HCT116 (cell line): ENCODE data around the gene PRPSAP1. TPM values are rescaled to one million over a fixed set of nuclear protein-coding genes. Genes with fewer than 3 reads are reported as not detected.
A peak's percentile ranks its signal among the peaks of the same experiment; 100 is the strongest.

Experiments used
- ATAC-seq: fragments of 200-7000 bp; cut with Tn5 transposase; 2 replicates; pipeline ENCODE4 v1.9.1; 2020; ENCODE audit warnings: mild to moderate bottlenecking, moderate library complexity
- BruUV-seq: library from RNA; stranded (reverse); fragments of 400-500 nt; replicated peaks from 2 replicates; lab custom pipeline; 2021; lab: Mats Ljungman, UMichigan
- CTCF ChIA-PET: fragments of 300-600 bp; sonication (Branson Sonifier 250); formaldehyde crosslinking; loops from one replicate; lab custom pipeline; 2021; ENCODE audit warnings: antibody characterized with exemption; lab: Charles Lee
- POLR2A ChIA-PET: fragments of 300-600, 350-600 bp; sonication (Branson Sonifier 250); formaldehyde crosslinking; loops from one replicate; lab custom pipeline; 2021; ENCODE audit warnings: antibody characterized with exemption; lab: Charles Lee
- RAD21 ChIA-PET, 2 experiments: fragments of 300-600 bp; sonication (Branson Sonifier 250); formaldehyde crosslinking; loops; one replicate each; lab custom pipeline; 2023; ENCODE audit warnings: low total read pairs in 2 of 2; ENCODE audit not compliant: uncharacterized antibody in 2 of 2, unreplicated experiment in 2 of 2, low non-redundant PET in 1 of 2; lab: Charles Lee
- DNase-seq: peaks from one replicate; pipeline ENCODE4 v3.0.0-alpha.2; 2010; ENCODE audit warnings: low read depth, low spot score
- H2AFZ ChIP-seq: fragments of 200-600 bp; shearing (Covaris generic), sonication (generic); 2 replicates; pipeline ENCODE4 v1.6.1; 2017; ENCODE audit warnings: low read depth, mixed run types, mixed read lengths, antibody characterized with exemption, low read length; ENCODE audit not compliant: poor library complexity, severe bottlenecking
- H3K27ac ChIP-seq: 2 replicates; pipeline ENCODE4 v1.5.1; 2012; ENCODE audit warnings: low read depth, low read length
- H3K27me3 ChIP-seq: fragments of 200-600 bp; sonication (generic); 2 replicates; pipeline ENCODE4 v1.6.1; 2016; ENCODE audit warnings: mixed run types, low read length, mixed read lengths; ENCODE audit not compliant: insufficient read depth
- H3K36me3 ChIP-seq, 2 experiments: fragments of 200-500 bp in 1 of 2; fragments of 200-600 bp in 1 of 2; sonication (Bioruptor generic) in 1 of 2; sonication (generic) in 1 of 2; 2 replicates each; pipeline versions ENCODE4 v1.5.1 to v1.6.1; 2014 to 2016; ENCODE audit warnings: low read length in 2 of 2, inconsistent platforms in 1 of 2, mixed read lengths in 1 of 2, mixed run types in 1 of 2; ENCODE audit not compliant: insufficient read depth in 2 of 2, control insufficient read depth in 1 of 2
- H3K4me1 ChIP-seq, 2 experiments: fragments of 200-600 bp in 1 of 2; sonication (generic) in 1 of 2; 2 replicates each; pipeline versions ENCODE4 v1.5.1 to v1.6.1; 2012 to 2017; ENCODE audit warnings: low read length in 2 of 2, inconsistent platforms in 1 of 2, mild to moderate bottlenecking in 1 of 2, mixed read lengths in 1 of 2, mixed run types in 1 of 2, moderate library complexity in 1 of 2; ENCODE audit not compliant: insufficient read depth in 2 of 2, control insufficient read depth in 1 of 2
- H3K4me2 ChIP-seq: fragments of 200-600 bp; sonication (generic); 2 replicates; pipeline ENCODE4 v1.6.1; 2017; ENCODE audit warnings: mixed run types, low read length, mixed read lengths
- H3K4me3 ChIP-seq, 2 experiments: fragments of 200-600 bp in 1 of 2; sonication (generic) in 1 of 2; replicated peaks in 1 of 2; 2 replicates each; pipeline ENCODE4 v1.5.1; 2011 to 2016; ENCODE audit warnings: low read length in 2 of 2, control low read depth in 1 of 2, low read depth in 1 of 2, mild to moderate bottlenecking in 1 of 2, mixed read lengths in 1 of 2, mixed run types in 1 of 2
- H3K79me2 ChIP-seq: fragments of 200-600 bp; sonication (generic); 2 replicates; pipeline ENCODE4 v1.6.1; 2017; ENCODE audit warnings: mild to moderate bottlenecking, mixed run types, low read length, moderate library complexity, mixed read lengths; ENCODE audit not compliant: insufficient read depth
- H3K9ac ChIP-seq: fragments of 200-600 bp; sonication (generic); 2 replicates; pipeline ENCODE4 v1.6.1; 2016; ENCODE audit warnings: low read length, mixed read lengths
- H3K9me2 ChIP-seq: fragments of 200-600 bp; sonication (generic), shearing (Covaris generic); 2 replicates; pipeline ENCODE4 v1.6.1; 2017; ENCODE audit warnings: mixed run types, mild to moderate bottlenecking, moderate library complexity; ENCODE audit not compliant: insufficient read depth
- H3K9me3 ChIP-seq, 2 experiments: fragments of 200-500 bp in 1 of 2; fragments of 200-600 bp in 1 of 2; sonication (Bioruptor generic) in 1 of 2; sonication (generic) in 1 of 2; 2 replicates each; pipeline ENCODE4 v1.6.1; 2014 to 2017; ENCODE audit warnings: low read length in 2 of 2, mixed read lengths in 2 of 2, inconsistent platforms in 1 of 2, low read depth in 1 of 2, mild to moderate bottlenecking in 1 of 2, mixed run types in 1 of 2, moderate library complexity in 1 of 2; ENCODE audit not compliant: control insufficient read depth in 1 of 2, insufficient read depth in 1 of 2
- H4K20me1 ChIP-seq: fragments of 200-600 bp; sonication (generic), shearing (Covaris generic); 2 replicates; pipeline ENCODE4 v1.6.1; 2017; ENCODE audit warnings: mixed run types, mild to moderate bottlenecking, moderate library complexity; ENCODE audit not compliant: insufficient read depth
- CBX3 ChIP-seq: IDR thresholded peaks from 2 replicates; pipeline ENCODE4 v1.6.1; 2012; ENCODE audit warnings: low read depth
- CEBPB ChIP-seq: IDR thresholded peaks from 2 replicates; pipeline ENCODE4 v1.6.1; 2012; ENCODE audit warnings: low read depth
- CTCF ChIP-seq, 3 experiments: fragments of 200-600 bp in 1 of 3; sonication (generic) in 1 of 3; IDR thresholded peaks in 2 of 3; conservative IDR thresholded peaks in 1 of 3; 2 replicates each; pipeline ENCODE4 v1.5.1; 2012 to 2017; ENCODE audit warnings: low read depth in 2 of 3, low read length in 2 of 3, antibody characterized with exemption in 1 of 3, borderline replicate concordance in 1 of 3, control low read depth in 1 of 3, mild to moderate bottlenecking in 1 of 3, mixed read lengths in 1 of 3, mixed run types in 1 of 3, moderate library complexity in 1 of 3; ENCODE audit not compliant: insufficient read depth in 1 of 3
- EGR1 ChIP-seq: IDR thresholded peaks from 2 replicates; pipeline ENCODE4 v1.6.1; 2012; ENCODE audit warnings: low read depth
- ELF1 ChIP-seq: IDR thresholded peaks from 2 replicates; pipeline ENCODE4 v1.6.1; 2012; ENCODE audit warnings: low read depth, borderline replicate concordance
- EZH2 ChIP-seq: fragments of 200-600 bp; sonication (generic); IDR thresholded peaks from 2 replicates; pipeline ENCODE4 v1.6.1; 2017; ENCODE audit warnings: antibody characterized with exemption, mixed run types
- EZH2phosphoT487 ChIP-seq: fragments of 200-600 bp; IDR thresholded peaks from 2 replicates; pipeline ENCODE4 v1.6.1; 2018; ENCODE audit warnings: antibody characterized with exemption, borderline replicate concordance
- FOSL1 ChIP-seq: IDR thresholded peaks from 2 replicates; pipeline ENCODE4 v1.6.1; 2012; ENCODE audit warnings: low read depth
- JUND ChIP-seq: IDR thresholded peaks from 2 replicates; pipeline ENCODE4 v1.6.1; 2012
- MAX ChIP-seq: IDR thresholded peaks from 2 replicates; pipeline ENCODE4 v1.6.1; 2012
- POLR2A ChIP-seq: IDR thresholded peaks from 2 replicates; pipeline ENCODE4 v1.7.0; 2011; ENCODE audit warnings: borderline replicate concordance; ENCODE audit not compliant: insufficient read depth, insufficient read length; ENCODE audit errors: extremely low read depth
- RAD21 ChIP-seq: IDR thresholded peaks from 2 replicates; pipeline ENCODE4 v1.6.1; 2012; ENCODE audit warnings: low read depth, mild to moderate bottlenecking
- SIN3A ChIP-seq: IDR thresholded peaks from 2 replicates; pipeline ENCODE4 v1.6.1; 2012; ENCODE audit warnings: low read depth
- SP1 ChIP-seq: IDR thresholded peaks from 2 replicates; pipeline ENCODE4 v1.6.1; 2012; ENCODE audit warnings: low read depth
- SRF ChIP-seq: IDR thresholded peaks from 2 replicates; pipeline ENCODE4 v1.6.1; 2012; ENCODE audit warnings: low read depth
- YY1 ChIP-seq: IDR thresholded peaks from 2 replicates; pipeline ENCODE4 v1.6.1; 2011; ENCODE audit warnings: low read length, low read depth, moderate library complexity, mild to moderate bottlenecking; ENCODE audit not compliant: insufficient replicate concordance; ENCODE audit errors: extremely low read depth
- ZFX ChIP-seq: fragments of 450-650 bp; IDR thresholded peaks from 2 replicates; pipeline ENCODE4 v1.6.1; 2017
- ZNF274 ChIP-seq: fragments of 200-500 bp; sonication (Bioruptor generic); IDR thresholded peaks from 2 replicates; pipeline ENCODE4 v1.6.1; 2014; ENCODE audit warnings: mild to moderate bottlenecking, low read depth, low read length, inconsistent platforms
- intact Hi-C: fragments of 100-400 bp; cut with micrococcal nuclease; formaldehyde crosslinking; loops from 2 replicates; pipeline ENCODE4 v1.10.0; 2022
- total RNA-seq: library from RNA; stranded (reverse); gene quantifications from one replicate; pipeline ENCODE4 v1.2.1, GENCODE V29; 2021; ENCODE audit not compliant: unreplicated experiment
- TF ChIP-seq, protein P1 (sequence below): IDR thresholded peaks from 2 replicates; pipeline ENCODE4 v1.6.1; 2012

Gene PRPSAP1
- total RNA-seq, 1 experiment from 2014 or later: 81.4 TPM

DNA sequence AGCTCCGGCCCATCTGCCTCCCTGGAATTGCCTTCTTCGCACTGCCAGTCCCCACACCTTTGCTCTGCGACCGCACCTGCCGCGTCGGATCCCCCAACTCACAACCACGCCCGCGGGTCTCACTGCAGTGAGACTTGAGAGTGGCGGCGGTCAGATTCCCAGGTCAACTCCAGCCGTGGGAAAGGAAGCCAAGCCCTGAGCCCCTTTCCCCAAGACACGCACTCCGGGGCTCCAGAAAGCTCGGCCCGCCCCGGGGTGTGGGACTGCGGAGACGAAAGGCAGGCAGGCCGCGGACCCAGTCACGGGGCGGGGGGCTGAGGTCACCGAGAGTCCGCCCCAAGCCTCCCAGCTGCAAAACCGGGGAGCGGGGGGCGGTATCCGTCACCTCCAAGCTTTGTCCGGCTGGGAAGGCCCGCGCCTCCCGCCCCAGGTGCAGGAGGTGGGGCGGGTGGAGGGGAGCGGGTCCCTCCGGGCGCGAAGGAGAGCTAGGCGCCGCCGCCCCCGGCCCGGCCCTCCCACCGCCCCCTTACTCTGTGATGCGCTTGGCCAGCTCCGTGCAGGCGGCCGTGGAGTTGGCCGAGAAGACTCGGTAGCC, 615 bp downstream of the PRPSAP1 start:
- Histone ChIP-seq H3K27me3 (no peaks in the 10 kb centered on the region), H3K9me3 (no peaks in the 10 kb centered on the region), H3K4me3 (peak overlapping the region; percentile 93 to 99), H4K20me1 (peaks cover 4% of the 10 kb centered on the region; the same call in 1 of the 2 replicates), H3K36me3 (no peaks in the 10 kb centered on the region), H2AFZ (peak overlapping the region; percentile 92), H3K4me2 (peak overlapping the region; percentile 82), H3K9me2 (no peaks in the 10 kb centered on the region), H3K27ac (peak overlapping the region; percentile 89), H3K4me1 (peaks cover 0 to 23% of the 10 kb centered on the region in 2 experiments; a peak in 2 of 4 replicates), H3K9ac (peak overlapping the region; percentile 87), H3K79me2 (peaks cover 41% of the 10 kb centered on the region)
- ChIA-PET CTCF (interaction anchor here (1.1 to 2.4 kb wide), 10 partner anchors 9 to 328 kb away, joined by 3 to 22 read pairs (median 4); no protein-coding TSS in a partner anchor), POLR2A (interaction anchor here (1.1 to 2.2 kb wide), 7 partner anchors 8 to 148 kb away, joined by 3 to 26 read pairs (median 5); partner anchors contain the start of gene RHBDF2), RAD21 (interaction anchor here in 1 of 2 experiments (0.6 kb wide), 1 partner anchor 16 kb away, joined by 3 read pairs; no protein-coding TSS in a partner anchor)
- BruUV-seq: no TSS peak
- TF ChIP-seq CTCF (IDR thresholded peaks at IDR 0.05 in 2 of 3, conservative IDR thresholded peaks at IDR 0.05 in 1 of 3; ENCODE audit: borderline replicate concordance in 1 of 3, insufficient read depth in 1 of 3, low read depth in 2 of 3, low read length in 2 of 3) (no peak), ZFX (no peak), JUND (no peak)
- ATAC-seq: peak; percentile 43
- intact Hi-C loops: loop anchor here (5.0 kb wide), 1 partner anchor 34 kb away; no protein-coding TSS in a partner anchor
- DNase-seq: no peak

GRCh38 chr17:76351526-76352071, 2.1 kb downstream of the PRPSAP1 start:
- intact Hi-C loops: loop anchor here (5.0 kb wide), 1 partner anchor 36 kb away; no protein-coding TSS in a partner anchor
- ChIA-PET CTCF (interaction anchor here (0.6 to 1.3 kb wide), 2 partner anchors 19 to 60 kb away, joined by 3 to 5 read pairs; no protein-coding TSS in a partner anchor), POLR2A (no interaction called here), RAD21 (interaction anchor here in 1 of 2 experiments (0.9 kb wide), 1 partner anchor 46 kb away, joined by 4 read pairs; no protein-coding TSS in a partner anchor)
- H3K9ac ChIP-seq: no peak overlapping the region
- H3K36me3 ChIP-seq: peaks cover 9 to 11% of the 10 kb centered on the region in 2 experiments; a peak in 2 of 4 replicates
- peak overlapping the region; percentile 82; the same call in 1 of the 2 replicates for H3K4me2 ChIP-seq
- no peaks in the 10 kb centered on the region for H3K9me2 ChIP-seq
- no peak for DNase-seq
- H3K9me3 ChIP-seq: no peaks in the 10 kb centered on the region
- no peak overlapping the region for H3K27ac ChIP-seq
- peaks cover 4% of the 10 kb centered on the region; the same call in 1 of the 2 replicates for H4K20me1 ChIP-seq
- no peak overlapping the region for H2AFZ ChIP-seq
- peaks cover 0 to 23% of the 10 kb centered on the region in 2 experiments; a peak in 2 of 4 replicates for H3K4me1 ChIP-seq
- BruUV-seq: no TSS peak
- H3K4me3 ChIP-seq: no peak overlapping the region
- peaks cover 41% of the 10 kb centered on the region for H3K79me2 ChIP-seq
- H3K27me3 ChIP-seq: no peaks in the 10 kb centered on the region
- ATAC-seq: no peak
- no peak for TF ChIP-seq FOSL1
- TF ChIP-seq ELF1: no peak
- TF ChIP-seq RAD21: no peak
- TF ChIP-seq EGR1: no peak
- TF ChIP-seq ZFX: no peak
- no peak for TF ChIP-seq MAX
- TF ChIP-seq CEBPB: no peak
- no peak for TF ChIP-seq POLR2A
- TF ChIP-seq EZH2phosphoT487: no peak
- TF ChIP-seq ZNF274: no peak
- no peak for TF ChIP-seq SRF
- TF ChIP-seq SIN3A: no peak
- TF ChIP-seq, protein P1, sequence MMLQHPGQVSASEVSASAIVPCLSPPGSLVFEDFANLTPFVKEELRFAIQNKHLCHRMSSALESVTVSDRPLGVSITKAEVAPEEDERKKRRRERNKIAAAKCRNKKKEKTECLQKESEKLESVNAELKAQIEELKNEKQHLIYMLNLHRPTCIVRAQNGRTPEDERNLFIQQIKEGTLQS: no peak
- TF ChIP-seq YY1: no peak
- no peak for TF ChIP-seq CBX3
- TF ChIP-seq EZH2: no peak
- TF ChIP-seq SP1: no peak
- no peak for TF ChIP-seq JUND
